ENCODE data around the gene IL31RA. TPM values are rescaled to one million over a fixed set of nuclear protein-coding genes. Genes with fewer than 3 reads are reported as not detected.

Gene IL31RA
- total RNA-seq, 1 experiment from 2014 or later = not detected

- TF ChIP-seq, protein P1, sequence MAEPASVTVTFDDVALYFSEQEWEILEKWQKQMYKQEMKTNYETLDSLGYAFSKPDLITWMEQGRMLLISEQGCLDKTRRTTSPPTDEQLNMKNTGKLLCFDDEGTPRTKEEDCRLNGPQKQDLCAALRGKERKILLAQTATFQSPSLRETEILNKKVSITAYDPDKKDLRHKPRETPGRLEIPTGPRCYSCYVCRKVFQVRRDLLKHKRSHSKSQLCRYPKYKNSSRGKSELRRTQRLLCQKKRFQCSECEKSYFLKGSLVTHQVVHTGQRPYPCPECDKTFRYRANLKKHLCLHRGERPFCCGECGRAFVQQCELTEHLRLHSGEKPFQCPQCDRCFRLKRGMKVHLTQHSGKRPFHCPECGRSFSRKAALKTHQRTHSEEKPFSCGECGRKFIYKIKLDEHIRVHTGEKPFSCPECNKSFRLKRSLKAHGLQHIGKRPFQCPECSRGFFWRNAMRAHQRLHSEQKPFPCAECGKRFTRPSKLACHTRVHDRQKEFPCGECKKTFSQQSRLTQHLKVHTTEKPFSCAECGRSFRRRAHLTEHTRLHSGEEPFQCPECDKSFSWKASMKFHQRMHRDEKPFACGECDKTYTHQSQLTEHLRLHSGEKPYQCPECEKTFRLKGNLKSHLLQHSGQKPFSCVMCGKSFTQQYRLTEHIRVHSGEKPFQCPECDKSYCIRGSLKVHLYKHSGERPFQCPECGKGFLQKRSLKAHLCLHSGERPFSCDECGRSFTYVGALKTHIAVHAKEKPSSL (CRISPR knock-in tag; conservative IDR thresholded peaks at IDR 0.05) = no peak
- no peak for TF ChIP-seq TCF7 (CRISPR knock-in tag; IDR thresholded peaks at IDR 0.05; ENCODE audit: low read depth)
- TF ChIP-seq, protein P2, sequence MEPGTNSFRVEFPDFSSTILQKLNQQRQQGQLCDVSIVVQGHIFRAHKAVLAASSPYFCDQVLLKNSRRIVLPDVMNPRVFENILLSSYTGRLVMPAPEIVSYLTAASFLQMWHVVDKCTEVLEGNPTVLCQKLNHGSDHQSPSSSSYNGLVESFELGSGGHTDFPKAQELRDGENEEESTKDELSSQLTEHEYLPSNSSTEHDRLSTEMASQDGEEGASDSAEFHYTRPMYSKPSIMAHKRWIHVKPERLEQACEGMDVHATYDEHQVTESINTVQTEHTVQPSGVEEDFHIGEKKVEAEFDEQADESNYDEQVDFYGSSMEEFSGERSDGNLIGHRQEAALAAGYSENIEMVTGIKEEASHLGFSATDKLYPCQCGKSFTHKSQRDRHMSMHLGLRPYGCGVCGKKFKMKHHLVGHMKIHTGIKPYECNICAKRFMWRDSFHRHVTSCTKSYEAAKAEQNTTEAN (CRISPR knock-in tag; IDR thresholded peaks at IDR 0.05) = no peak
Measured at GRCh38 chr5:55925712-55926111, 74.6 kb downstream of the IL31RA start (continued).

- no peaks in the 10 kb centered on the region; the same call in 1 of the 2 replicates for H3K27me3 Mint-ChIP-seq (ENCODE audit: low read depth)
- no peak overlapping the region for H3K4me3 Mint-ChIP-seq
- ATAC-seq (no peak), DNase-seq (ENCODE audit: low spot score) (no peak)
- 0 out of 2 replicates have a peak, but pooled peaks cover 3% of the 10 kb centered on the region for H3K9me3 Mint-ChIP-seq
- H3K27ac Mint-ChIP-seq = no peak overlapping the region; the same call in 1 of the 2 replicates
- H3K36me3 Mint-ChIP-seq = no peaks in the 10 kb centered on the region
- H3K4me1 Mint-ChIP-seq = peaks cover 16% of the 10 kb centered on the region
- no peak for TF ChIP-seq ESRRA (CRISPR knock-in tag; IDR thresholded peaks at IDR 0.05; ENCODE audit: borderline replicate concordance)
- TF ChIP-seq, protein P3, sequence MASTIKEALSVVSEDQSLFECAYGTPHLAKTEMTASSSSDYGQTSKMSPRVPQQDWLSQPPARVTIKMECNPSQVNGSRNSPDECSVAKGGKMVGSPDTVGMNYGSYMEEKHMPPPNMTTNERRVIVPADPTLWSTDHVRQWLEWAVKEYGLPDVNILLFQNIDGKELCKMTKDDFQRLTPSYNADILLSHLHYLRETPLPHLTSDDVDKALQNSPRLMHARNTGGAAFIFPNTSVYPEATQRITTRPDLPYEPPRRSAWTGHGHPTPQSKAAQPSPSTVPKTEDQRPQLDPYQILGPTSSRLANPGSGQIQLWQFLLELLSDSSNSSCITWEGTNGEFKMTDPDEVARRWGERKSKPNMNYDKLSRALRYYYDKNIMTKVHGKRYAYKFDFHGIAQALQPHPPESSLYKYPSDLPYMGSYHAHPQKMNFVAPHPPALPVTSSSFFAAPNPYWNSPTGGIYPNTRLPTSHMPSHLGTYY (CRISPR knock-in tag; IDR thresholded peaks at IDR 0.05) = no peak
- TF ChIP-seq, protein P4, sequence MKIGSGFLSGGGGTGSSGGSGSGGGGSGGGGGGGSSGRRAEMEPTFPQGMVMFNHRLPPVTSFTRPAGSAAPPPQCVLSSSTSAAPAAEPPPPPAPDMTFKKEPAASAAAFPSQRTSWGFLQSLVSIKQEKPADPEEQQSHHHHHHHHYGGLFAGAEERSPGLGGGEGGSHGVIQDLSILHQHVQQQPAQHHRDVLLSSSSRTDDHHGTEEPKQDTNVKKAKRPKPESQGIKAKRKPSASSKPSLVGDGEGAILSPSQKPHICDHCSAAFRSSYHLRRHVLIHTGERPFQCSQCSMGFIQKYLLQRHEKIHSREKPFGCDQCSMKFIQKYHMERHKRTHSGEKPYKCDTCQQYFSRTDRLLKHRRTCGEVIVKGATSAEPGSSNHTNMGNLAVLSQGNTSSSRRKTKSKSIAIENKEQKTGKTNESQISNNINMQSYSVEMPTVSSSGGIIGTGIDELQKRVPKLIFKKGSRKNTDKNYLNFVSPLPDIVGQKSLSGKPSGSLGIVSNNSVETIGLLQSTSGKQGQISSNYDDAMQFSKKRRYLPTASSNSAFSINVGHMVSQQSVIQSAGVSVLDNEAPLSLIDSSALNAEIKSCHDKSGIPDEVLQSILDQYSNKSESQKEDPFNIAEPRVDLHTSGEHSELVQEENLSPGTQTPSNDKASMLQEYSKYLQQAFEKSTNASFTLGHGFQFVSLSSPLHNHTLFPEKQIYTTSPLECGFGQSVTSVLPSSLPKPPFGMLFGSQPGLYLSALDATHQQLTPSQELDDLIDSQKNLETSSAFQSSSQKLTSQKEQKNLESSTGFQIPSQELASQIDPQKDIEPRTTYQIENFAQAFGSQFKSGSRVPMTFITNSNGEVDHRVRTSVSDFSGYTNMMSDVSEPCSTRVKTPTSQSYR (CRISPR knock-in tag; IDR thresholded peaks at IDR 0.05) = no peak
- TF ChIP-seq, protein P5, sequence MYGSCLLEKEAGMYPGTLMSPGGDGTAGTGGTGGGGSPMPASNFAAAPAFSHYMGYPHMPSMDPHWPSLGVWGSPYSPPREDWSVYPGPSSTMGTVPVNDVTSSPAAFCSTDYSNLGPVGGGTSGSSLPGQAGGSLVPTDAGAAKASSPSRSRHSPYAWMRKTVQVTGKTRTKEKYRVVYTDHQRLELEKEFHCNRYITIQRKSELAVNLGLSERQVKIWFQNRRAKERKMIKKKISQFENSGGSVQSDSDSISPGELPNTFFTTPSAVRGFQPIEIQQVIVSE (CRISPR knock-in tag; IDR thresholded peaks at IDR 0.05; ENCODE audit: borderline replicate concordance) = no peak
- TF ChIP-seq ZNF416 (CRISPR knock-in tag; IDR thresholded peaks at IDR 0.05) = no peak
- TF ChIP-seq EMX1 (CRISPR knock-in tag; IDR thresholded peaks at IDR 0.05) = no peak
- no peak for TF ChIP-seq SP1 (CRISPR knock-in tag; conservative IDR thresholded peaks at IDR 0.05)
- no peak for TF ChIP-seq MXD4 (CRISPR knock-in tag; IDR thresholded peaks at IDR 0.05; ENCODE audit: borderline replicate concordance)
- TF ChIP-seq, protein P6, sequence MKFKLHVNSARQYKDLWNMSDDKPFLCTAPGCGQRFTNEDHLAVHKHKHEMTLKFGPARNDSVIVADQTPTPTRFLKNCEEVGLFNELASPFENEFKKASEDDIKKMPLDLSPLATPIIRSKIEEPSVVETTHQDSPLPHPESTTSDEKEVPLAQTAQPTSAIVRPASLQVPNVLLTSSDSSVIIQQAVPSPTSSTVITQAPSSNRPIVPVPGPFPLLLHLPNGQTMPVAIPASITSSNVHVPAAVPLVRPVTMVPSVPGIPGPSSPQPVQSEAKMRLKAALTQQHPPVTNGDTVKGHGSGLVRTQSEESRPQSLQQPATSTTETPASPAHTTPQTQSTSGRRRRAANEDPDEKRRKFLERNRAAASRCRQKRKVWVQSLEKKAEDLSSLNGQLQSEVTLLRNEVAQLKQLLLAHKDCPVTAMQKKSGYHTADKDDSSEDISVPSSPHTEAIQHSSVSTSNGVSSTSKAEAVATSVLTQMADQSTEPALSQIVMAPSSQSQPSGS (CRISPR knock-in tag; IDR thresholded peaks at IDR 0.05; ENCODE audit: borderline replicate concordance, low read depth) = no peak
- TF ChIP-seq, protein P7, sequence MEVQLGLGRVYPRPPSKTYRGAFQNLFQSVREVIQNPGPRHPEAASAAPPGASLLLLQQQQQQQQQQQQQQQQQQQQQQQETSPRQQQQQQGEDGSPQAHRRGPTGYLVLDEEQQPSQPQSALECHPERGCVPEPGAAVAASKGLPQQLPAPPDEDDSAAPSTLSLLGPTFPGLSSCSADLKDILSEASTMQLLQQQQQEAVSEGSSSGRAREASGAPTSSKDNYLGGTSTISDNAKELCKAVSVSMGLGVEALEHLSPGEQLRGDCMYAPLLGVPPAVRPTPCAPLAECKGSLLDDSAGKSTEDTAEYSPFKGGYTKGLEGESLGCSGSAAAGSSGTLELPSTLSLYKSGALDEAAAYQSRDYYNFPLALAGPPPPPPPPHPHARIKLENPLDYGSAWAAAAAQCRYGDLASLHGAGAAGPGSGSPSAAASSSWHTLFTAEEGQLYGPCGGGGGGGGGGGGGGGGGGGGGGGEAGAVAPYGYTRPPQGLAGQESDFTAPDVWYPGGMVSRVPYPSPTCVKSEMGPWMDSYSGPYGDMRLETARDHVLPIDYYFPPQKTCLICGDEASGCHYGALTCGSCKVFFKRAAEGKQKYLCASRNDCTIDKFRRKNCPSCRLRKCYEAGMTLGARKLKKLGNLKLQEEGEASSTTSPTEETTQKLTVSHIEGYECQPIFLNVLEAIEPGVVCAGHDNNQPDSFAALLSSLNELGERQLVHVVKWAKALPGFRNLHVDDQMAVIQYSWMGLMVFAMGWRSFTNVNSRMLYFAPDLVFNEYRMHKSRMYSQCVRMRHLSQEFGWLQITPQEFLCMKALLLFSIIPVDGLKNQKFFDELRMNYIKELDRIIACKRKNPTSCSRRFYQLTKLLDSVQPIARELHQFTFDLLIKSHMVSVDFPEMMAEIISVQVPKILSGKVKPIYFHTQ (CRISPR knock-in tag; IDR thresholded peaks at IDR 0.05) = no peak
- POLR2A ChIA-PET = no interaction called here
- CTCF ChIA-PET = no interaction called here
Measured at GRCh38 chr5:55926476-55926875, 75.3 kb downstream of the IL31RA start.

All from WTC11 (cell line).